HepG2 (cell line): Measurements from ENCODE around the gene TARBP2. TPM values are rescaled to one million over a fixed set of nuclear protein-coding genes. Genes with fewer than 3 reads are reported as not detected.

Experiments used
- ARNT ChIP-seq: fragments of 450-650 bp; IDR thresholded peaks from 2 replicates; pipeline ENCODE4 v1.6.1; 2017
- ARNT2 ChIP-seq: sonication (generic); formaldehyde crosslinking; IDR thresholded peaks from 2 replicates; pipeline ENCODE4 v1.8.0; 2022; ENCODE audit warnings: mild to moderate bottlenecking, low read depth, missing genetic modification reagents, moderate library complexity
- ARNTL ChIP-seq: sonication (generic); formaldehyde crosslinking; IDR thresholded peaks from 2 replicates; pipeline ENCODE4 v1.4.0; 2020; ENCODE audit warnings: mild to moderate bottlenecking, missing genetic modification reagents
- FOXM1 ChIP-seq: sonication (generic); formaldehyde crosslinking; IDR thresholded peaks from 2 replicates; pipeline ENCODE4 v1.5.0; 2020; ENCODE audit warnings: missing genetic modification reagents
- GMEB2 ChIP-seq: IDR thresholded peaks from 2 replicates; pipeline ENCODE4 v1.6.1; 2016; ENCODE audit warnings: missing biosample characterization, missing genetic modification reagents, low read depth
- IRF2 ChIP-seq: IDR thresholded peaks from 2 replicates; pipeline ENCODE4 v1.6.1; 2018; ENCODE audit warnings: missing genetic modification reagents, missing compliant biosample characterization
- KAT8 ChIP-seq: IDR thresholded peaks from 2 replicates; pipeline ENCODE4 v1.6.1; 2016; ENCODE audit warnings: missing genetic modification reagents, missing compliant biosample characterization
- RERE ChIP-seq: IDR thresholded peaks from 2 replicates; pipeline ENCODE4 v1.6.1; 2016; ENCODE audit warnings: low read depth, missing genetic modification reagents, missing compliant biosample characterization
- RXRB ChIP-seq: IDR thresholded peaks from 2 replicates; pipeline ENCODE4 v1.6.1; 2016; ENCODE audit warnings: borderline replicate concordance, missing genetic modification reagents, missing compliant biosample characterization
- SPEN ChIP-seq: sonication (generic); formaldehyde crosslinking; IDR thresholded peaks from 2 replicates; pipeline ENCODE4 v1.5.1; 2020; ENCODE audit warnings: low read depth, mild to moderate bottlenecking, missing genetic modification reagents
- ZBTB10 ChIP-seq: sonication (generic); formaldehyde crosslinking; IDR thresholded peaks from 2 replicates; pipeline ENCODE4 v1.4.0; 2020; ENCODE audit warnings: missing genetic modification reagents, borderline replicate concordance
- ZFAT ChIP-seq: sonication (generic); formaldehyde crosslinking; conservative IDR thresholded peaks from 2 replicates; pipeline ENCODE4 v1.8.1; 2023; ENCODE audit warnings: missing genetic modification reagents, inconsistent platforms
- ZHX1 ChIP-seq: sonication (generic); formaldehyde crosslinking; IDR thresholded peaks from 2 replicates; pipeline ENCODE4 v1.8.1; 2022; ENCODE audit warnings: low read depth, mild to moderate bottlenecking, missing genetic modification reagents
- ZNF672 ChIP-seq: sonication (generic); formaldehyde crosslinking; IDR thresholded peaks from 2 replicates; pipeline ENCODE4 v1.8.1; 2022; ENCODE audit warnings: missing genetic modification reagents
- ZNF709 ChIP-seq: sonication (generic); formaldehyde crosslinking; IDR thresholded peaks from 2 replicates; pipeline ENCODE4 v1.5.0; 2020; ENCODE audit warnings: mild to moderate bottlenecking, missing genetic modification reagents
- ZNF724P ChIP-seq: sonication (generic); formaldehyde crosslinking; IDR thresholded peaks from 2 replicates; pipeline ENCODE4 v1.8.0; 2022; ENCODE audit warnings: missing genetic modification reagents, borderline replicate concordance
- ZNF883 ChIP-seq: sonication (generic); formaldehyde crosslinking; IDR thresholded peaks from 2 replicates; pipeline ENCODE4 v1.5.1; 2020; ENCODE audit warnings: mild to moderate bottlenecking, missing genetic modification reagents; ENCODE audit errors: not compliant biosample characterization
- polyA plus RNA-seq, 8 experiments: library from polyadenylated mRNA; depleted of rRNA in 3 of 8; stranded (reverse) in 7 of 8; unstranded in 1 of 8; fragments of >200 nt; fragmentation: Illumina TruSeq in 4 of 8; extraction: Trizol in 4 of 8; gene quantifications; 2 replicates each; pipeline versions ENCODE4 v1.2.1 to v1.2.3, GENCODE V29; 2011 to 2016; ENCODE audit warnings: low read depth in 4 of 8, missing spikeins in 1 of 8, mixed read lengths in 1 of 8; ENCODE audit not compliant: insufficient read depth in 1 of 8
- total RNA-seq, 5 experiments: library from RNA; depleted of rRNA; stranded (reverse); fragments of >200 nt; fragmentation: Illumina TruSeq; extraction: Trizol; gene quantifications; 2 replicates each; pipeline ENCODE4 v1.2.3, GENCODE V29; 2016; ENCODE audit warnings: low read depth in 1 of 5

TARBP2 gene
- total and polyA plus RNA-seq, 2 of the 13 experiments (the other 11 are each of a cell fraction or from before 2014, with no cell fraction given) = 47.0 to 55.5 TPM

- peak; percentile 63; the same call in 1 of the 2 replicates for TF ChIP-seq RXRB (CRISPR knock-in tag)
- TF ChIP-seq RERE (CRISPR knock-in tag) = peak; percentile 68; the same call in 1 of the 2 replicates
- TF ChIP-seq IRF2 (CRISPR knock-in tag) = peak; percentile 94
- TF ChIP-seq ARNTL = no peak
- TF ChIP-seq ZNF709 = no peak
- TF ChIP-seq ZHX1 (CRISPR knock-in tag) = peak; percentile 71; the same call in 1 of the 2 replicates
- no peak for TF ChIP-seq ZNF724P (CRISPR knock-in tag)
- peak; percentile 71 for TF ChIP-seq GMEB2 (CRISPR knock-in tag)
- no peak for TF ChIP-seq ZNF883
- TF ChIP-seq ARNT = no peak
- no peak for TF ChIP-seq FOXM1 (CRISPR knock-in tag)
- TF ChIP-seq SPEN (CRISPR knock-in tag) = peak; percentile 38
- TF ChIP-seq KAT8 = peak; percentile 95
- peak; percentile 43; the same call in 1 of the 2 replicates for TF ChIP-seq ARNT2
- TF ChIP-seq ZNF672 (CRISPR knock-in tag) = no peak
- no peak for TF ChIP-seq ZFAT (CRISPR knock-in tag)
- no peak for TF ChIP-seq ZBTB10
Observed at GRCh38 chr12:53451661-53452158, 49.4 kb upstream of the TARBP2 start, which contains the start of gene PCBP2 (continued).
